Measurements from ENCODE around the gene SPINK4. TPM values are rescaled to one million over a fixed set of nuclear protein-coding genes. Genes with fewer than 3 reads are reported as not detected.

Gene SPINK4
- total RNA-seq, 1 experiment from 2014 or later = not detected

DNA sequence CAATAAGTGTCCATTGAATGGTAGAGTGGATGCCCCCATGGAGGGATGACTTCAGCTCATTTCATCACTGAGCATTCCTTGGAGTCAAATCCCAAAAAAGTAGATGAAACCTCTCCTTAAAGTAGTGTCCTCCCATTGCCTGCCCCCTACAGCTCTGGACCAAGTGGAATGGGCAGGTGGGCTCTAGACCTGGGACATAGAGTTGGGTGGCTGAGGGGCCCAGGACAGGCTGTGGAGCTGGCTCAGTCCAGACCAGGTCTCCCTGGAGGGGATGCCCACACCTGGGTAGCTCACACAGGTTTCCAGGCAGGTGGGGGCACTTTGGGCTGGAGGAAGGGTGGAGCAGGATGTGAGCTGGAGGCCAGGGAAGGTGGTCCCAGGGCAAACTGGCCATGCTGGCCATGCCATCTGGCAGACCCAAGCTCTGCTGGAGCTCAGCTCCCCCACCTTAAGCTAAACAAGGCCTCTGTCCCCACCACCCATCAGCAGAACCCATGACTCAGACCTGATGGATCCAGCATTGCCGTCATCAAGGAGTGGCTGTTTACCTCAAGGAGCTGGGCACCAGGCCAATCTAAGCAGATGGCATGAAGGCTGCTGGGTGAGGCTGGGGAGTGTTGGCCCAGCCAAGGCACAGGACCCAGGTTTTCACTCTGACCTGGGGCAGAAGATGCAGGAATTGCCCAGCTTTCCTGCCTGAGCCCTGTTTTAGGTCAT is 6.2 kb upstream of the SPINK4 start:
- no peak for DNase-seq
- WGBS (ENCODE audit: extremely low coverage, insufficient read length, low lambda C conversion rate) = no CpG with 5 or more reads among the region's 1 CpG
- Histone ChIP-seq H3K23me2 (ENCODE audit: insufficient read length, low read depth, low read length, poor library complexity, severe bottlenecking) (no peaks in the 10 kb centered on the region), H3K9ac (ENCODE audit: extremely low read depth, insufficient read length, low read length) (no peak overlapping the region), H3K79me1 (ENCODE audit: insufficient read depth, low read depth, low read length, poor library complexity, severe bottlenecking) (no peaks in the 10 kb centered on the region), H2AFZ (ENCODE audit: low read length) (no peak overlapping the region), H2BK20ac (ENCODE audit: low read depth, low read length, poor library complexity, severe bottlenecking) (no peak overlapping the region), H2BK120ac (ENCODE audit: low read depth, low read length, poor library complexity, severe bottlenecking) (no peak overlapping the region), H3K56ac (ENCODE audit: insufficient read length, low read depth, low read length) (no peak overlapping the region), H2BK5ac (ENCODE audit: insufficient read length, low read length) (no peak overlapping the region), H3K9me3 (ENCODE audit: control insufficient read depth, low read depth, low read length) (no peaks in the 10 kb centered on the region), H3K4ac (ENCODE audit: low read depth, low read length) (no peak overlapping the region), H3T11ph (ENCODE audit: low read length) (no peak overlapping the region), H2AK5ac (ENCODE audit: insufficient read length, low read length) (no peak overlapping the region), H3K14ac (ENCODE audit: insufficient read depth, low read length) (no peak overlapping the region), H3K4me1 (ENCODE audit: insufficient read depth, low read length) (no peaks in the 10 kb centered on the region), H2BK15ac (ENCODE audit: low read depth, low read length) (no peak overlapping the region), H3K18ac (ENCODE audit: insufficient read length, low read depth, low read length) (no peak overlapping the region), H4K20me1 (ENCODE audit: control insufficient read depth, insufficient read depth, insufficient read length) (no peaks in the 10 kb centered on the region), H4K5ac (ENCODE audit: insufficient read length, low read depth, low read length) (no peak overlapping the region), H4K8ac (replicated peaks; ENCODE audit: insufficient read length, low read depth, low read length) (no peak overlapping the region), H3K27ac (ENCODE audit: insufficient read length, low read depth, low read length) (no peak overlapping the region), H3K23ac (ENCODE audit: insufficient read length, low read depth, low read length) (no peak overlapping the region), H2BK12ac (ENCODE audit: insufficient read length, low read depth, low read length) (no peak overlapping the region), H3K79me2 (ENCODE audit: insufficient read depth, low read length) (no peaks in the 10 kb centered on the region), H4K91ac (ENCODE audit: insufficient read length, low read depth, low read length) (no peak overlapping the region), H3K4me2 (ENCODE audit: insufficient read depth, insufficient read length, low read length) (no peak overlapping the region), H3K27me3 (ENCODE audit: insufficient read depth, low read length) (no peaks in the 10 kb centered on the region)
- TF ChIP-seq, protein P1, sequence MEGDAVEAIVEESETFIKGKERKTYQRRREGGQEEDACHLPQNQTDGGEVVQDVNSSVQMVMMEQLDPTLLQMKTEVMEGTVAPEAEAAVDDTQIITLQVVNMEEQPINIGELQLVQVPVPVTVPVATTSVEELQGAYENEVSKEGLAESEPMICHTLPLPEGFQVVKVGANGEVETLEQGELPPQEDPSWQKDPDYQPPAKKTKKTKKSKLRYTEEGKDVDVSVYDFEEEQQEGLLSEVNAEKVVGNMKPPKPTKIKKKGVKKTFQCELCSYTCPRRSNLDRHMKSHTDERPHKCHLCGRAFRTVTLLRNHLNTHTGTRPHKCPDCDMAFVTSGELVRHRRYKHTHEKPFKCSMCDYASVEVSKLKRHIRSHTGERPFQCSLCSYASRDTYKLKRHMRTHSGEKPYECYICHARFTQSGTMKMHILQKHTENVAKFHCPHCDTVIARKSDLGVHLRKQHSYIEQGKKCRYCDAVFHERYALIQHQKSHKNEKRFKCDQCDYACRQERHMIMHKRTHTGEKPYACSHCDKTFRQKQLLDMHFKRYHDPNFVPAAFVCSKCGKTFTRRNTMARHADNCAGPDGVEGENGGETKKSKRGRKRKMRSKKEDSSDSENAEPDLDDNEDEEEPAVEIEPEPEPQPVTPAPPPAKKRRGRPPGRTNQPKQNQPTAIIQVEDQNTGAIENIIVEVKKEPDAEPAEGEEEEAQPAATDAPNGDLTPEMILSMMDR (conservative IDR thresholded peaks at IDR 0.05) = no peak
- Mint-ChIP-seq H3K4me3 (no peak overlapping the region), H3K27ac (no peak overlapping the region), H3K27me3 (ENCODE audit: low read depth) (peaks cover 30% of the 10 kb centered on the region), H3K4me1 (no peaks in the 10 kb centered on the region), H3K36me3 (ENCODE audit: insufficient read depth in 1 of 3, low read depth in 3 of 3) (no peaks in the 10 kb centered on the region), H3K9me3 (peaks cover 0 to 2% of the 10 kb centered on the region in 2 experiments; a peak in 1 of 5 replicates)
